SK-N-SH (cell line): ENCODE measurements around the gene SIN3A. TPM values are rescaled to one million over a fixed set of nuclear protein-coding genes. Genes with fewer than 3 reads are reported as not detected.

Source experiments
- CTCF ChIA-PET: fragments of 300-600, 350-600 bp; formaldehyde crosslinking; extraction: SDS; loops from one replicate; lab custom pipeline; 2021; lab: Yijun Ruan, JAX
- POLR2A ChIA-PET: fragments of 350-600 bp; sonication (Branson Sonifier 250); formaldehyde crosslinking; extraction: SDS; loops from one replicate; lab custom pipeline; 2020; ENCODE audit warnings: antibody characterized with exemption, inconsistent platforms; lab: Yijun Ruan, JAX
- DNase-seq: peaks from one replicate; pipeline ENCODE4 v3.0.0; 2012
- H2AFZ ChIP-seq: fragments of 200-600 bp; sonication (generic); 2 replicates; pipeline ENCODE4 v1.8.1; 2016; ENCODE audit warnings: antibody characterized with exemption, mild to moderate bottlenecking, low read depth
- H3F3A ChIP-seq: fragments of 200-600 bp; sonication (generic); replicated peaks from 2 replicates; pipeline ENCODE3; 2016; ENCODE audit warnings: antibody characterized with exemption, mild to moderate bottlenecking; ENCODE audit not compliant: insufficient read depth
- H3K27ac ChIP-seq, 2 experiments: fragments of 200-500 bp in 1 of 2; fragments of 200-600 bp in 1 of 2; sonication (Bioruptor generic) in 1 of 2; sonication (generic), shearing (Covaris generic) in 1 of 2; 2 replicates each; pipeline versions ENCODE4 v1.5.1 to v1.6.1; 2014 to 2016; ENCODE audit warnings: low read depth in 2 of 2, inconsistent platforms in 1 of 2, low read length in 1 of 2, mild to moderate bottlenecking in 1 of 2, mixed read lengths in 1 of 2
- H3K27me3 ChIP-seq: fragments of 200-600 bp; sonication (generic), shearing (Covaris generic); 2 replicates; pipeline ENCODE4 v1.6.1; 2016; ENCODE audit warnings: mixed run types; ENCODE audit not compliant: insufficient read depth
- H3K36me3 ChIP-seq, 2 experiments: fragments of 200-500 bp in 1 of 2; fragments of 200-600 bp in 1 of 2; sonication (Bioruptor generic) in 1 of 2; sonication (generic) in 1 of 2; replicated peaks in 1 of 2; 2 replicates each; pipeline versions ENCODE3 to v1.5.1; 2014 to 2016; ENCODE audit warnings: low read length in 1 of 2, mild to moderate bottlenecking in 1 of 2; ENCODE audit not compliant: insufficient read depth in 2 of 2, control insufficient read depth in 1 of 2
- H3K4me1 ChIP-seq, 2 experiments: fragments of 200-500 bp in 1 of 2; fragments of 200-600 bp in 1 of 2; sonication (Bioruptor generic) in 1 of 2; sonication (generic), shearing (Covaris generic) in 1 of 2; 2 replicates each; pipeline versions ENCODE4 v1.5.1 to v1.6.1; 2014 to 2016; ENCODE audit warnings: low read depth in 1 of 2, low read length in 1 of 2, mixed run types in 1 of 2; ENCODE audit not compliant: insufficient read depth in 2 of 2, control insufficient read depth in 1 of 2
- H3K4me2 ChIP-seq: fragments of 200-600 bp; sonication (generic), shearing (Covaris generic); 2 replicates; pipeline ENCODE4 v1.6.1; 2017; ENCODE audit warnings: mixed run types
- H3K4me3 ChIP-seq, 2 experiments: fragments of 200-500 bp in 1 of 2; fragments of 200-600 bp in 1 of 2; sonication (Bioruptor generic) in 1 of 2; sonication (generic), shearing (Covaris generic) in 1 of 2; 2 replicates each; pipeline versions ENCODE4 v1.5.1 to v1.8.1; 2014 to 2016; ENCODE audit warnings: low read depth in 2 of 2, inconsistent platforms in 1 of 2, low read length in 1 of 2, mild to moderate bottlenecking in 1 of 2, mixed read lengths in 1 of 2, moderate library complexity in 1 of 2
- H3K79me2 ChIP-seq: fragments of 200-600 bp; sonication (generic); 2 replicates; pipeline ENCODE4 v1.8.1; 2017; ENCODE audit warnings: mild to moderate bottlenecking; ENCODE audit not compliant: insufficient read depth
- H3K9ac ChIP-seq: fragments of 200-600 bp; sonication (generic); 2 replicates; pipeline ENCODE4 v1.6.1; 2017; ENCODE audit warnings: mixed run types
- H3K9me2 ChIP-seq: fragments of 200-600 bp; sonication (generic); 2 replicates; pipeline ENCODE4 v1.6.1; 2017; ENCODE audit warnings: mixed run types
- H3K9me3 ChIP-seq: fragments of 200-600 bp; sonication (generic); 2 replicates; pipeline ENCODE4 v1.6.1; 2017; ENCODE audit warnings: mixed run types, mild to moderate bottlenecking, moderate library complexity
- H4K20me1 ChIP-seq: fragments of 200-600 bp; sonication (generic); 2 replicates; pipeline ENCODE4 v1.6.1; 2017; ENCODE audit warnings: mild to moderate bottlenecking, mixed run types; ENCODE audit not compliant: insufficient read depth
- ELF1 ChIP-seq: IDR thresholded peaks from 2 replicates; pipeline ENCODE4 v1.4.0; 2012
- EZH2phosphoT487 ChIP-seq: fragments of 200-600 bp; sonication (generic); IDR thresholded peaks from 2 replicates; pipeline ENCODE4 v1.6.1; 2017; ENCODE audit warnings: low read depth, mixed run types, mild to moderate bottlenecking, antibody characterized with exemption, moderate library complexity, borderline replicate concordance
- FOSL2 ChIP-seq: IDR thresholded peaks from 2 replicates; pipeline ENCODE4 v1.4.0; 2012; ENCODE audit warnings: low read depth, mild to moderate bottlenecking, moderate library complexity, borderline replicate concordance
- FOXM1 ChIP-seq: IDR thresholded peaks from 2 replicates; pipeline ENCODE4 v1.4.0; 2012; ENCODE audit warnings: low read depth, mild to moderate bottlenecking
- MEF2A ChIP-seq: IDR thresholded peaks from 2 replicates; pipeline ENCODE4 v1.4.0; 2012; ENCODE audit warnings: low read depth, borderline replicate concordance
- NFIC ChIP-seq: IDR thresholded peaks from 2 replicates; pipeline ENCODE4 v1.4.0; 2012; ENCODE audit warnings: borderline replicate concordance
- RAD21 ChIP-seq: IDR thresholded peaks from 2 replicates; pipeline ENCODE4 v1.6.1; 2012; ENCODE audit warnings: mild to moderate bottlenecking, low read length
- RFX5 ChIP-seq: IDR thresholded peaks from 2 replicates; pipeline ENCODE4 v1.6.1; 2012; ENCODE audit warnings: mild to moderate bottlenecking, improper control_type of control experiment, low read length
- RXRA ChIP-seq: IDR thresholded peaks from 2 replicates; pipeline ENCODE4 v1.4.0; 2012; ENCODE audit warnings: low read depth, mild to moderate bottlenecking, borderline replicate concordance
- SIN3A ChIP-seq: IDR thresholded peaks from 2 replicates; pipeline ENCODE4 v1.6.1; 2012; ENCODE audit warnings: low read depth, mild to moderate bottlenecking, low read length, moderate library complexity, borderline replicate concordance
- SMC3 ChIP-seq: IDR thresholded peaks from 2 replicates; pipeline ENCODE4 v1.6.1; 2012; ENCODE audit warnings: low read depth, low read length, improper control_type of control experiment
- TCF12 ChIP-seq: IDR thresholded peaks from 2 replicates; pipeline ENCODE4 v1.4.0; 2012
- TEAD4 ChIP-seq: IDR thresholded peaks from 2 replicates; pipeline ENCODE4 v1.4.0; 2012; ENCODE audit warnings: mild to moderate bottlenecking, borderline replicate concordance; ENCODE audit not compliant: insufficient read depth
- YY1 ChIP-seq: IDR thresholded peaks from 2 replicates; pipeline ENCODE4 v1.4.0; 2012; ENCODE audit warnings: low read depth, mild to moderate bottlenecking
- WGBS: methylation state at CpG from one replicate; pipeline ENCODE4 v1.1.6; 2017; ENCODE audit warnings: low lambda C conversion rate; 5-methylcytosine and 5-hydroxymethylcytosine counted together
- polyA plus RNA-seq, 3 experiments: library from polyadenylated mRNA; depleted of rRNA; stranded (reverse); fragments of >200 nt; gene quantifications; 2 replicates each; pipeline ENCODE4 v1.2.3, GENCODE V29; 2012
- TF ChIP-seq, protein P1 (sequence below): IDR thresholded peaks from 2 replicates; pipeline ENCODE4 v1.6.1; 2012; ENCODE audit warnings: mild to moderate bottlenecking, low read depth, low read length, moderate library complexity
- TF ChIP-seq, protein P2 (sequence below): fragments of 150-350 bp; IDR thresholded peaks from 2 replicates; pipeline ENCODE4 v1.6.1; 2016; ENCODE audit warnings: mild to moderate bottlenecking, low read depth, low read length

The SIN3A gene
- polyA plus RNA-seq, 1 of the 3 experiments (the other 2 are of a cell fraction): 32.2 TPM

DNA sequence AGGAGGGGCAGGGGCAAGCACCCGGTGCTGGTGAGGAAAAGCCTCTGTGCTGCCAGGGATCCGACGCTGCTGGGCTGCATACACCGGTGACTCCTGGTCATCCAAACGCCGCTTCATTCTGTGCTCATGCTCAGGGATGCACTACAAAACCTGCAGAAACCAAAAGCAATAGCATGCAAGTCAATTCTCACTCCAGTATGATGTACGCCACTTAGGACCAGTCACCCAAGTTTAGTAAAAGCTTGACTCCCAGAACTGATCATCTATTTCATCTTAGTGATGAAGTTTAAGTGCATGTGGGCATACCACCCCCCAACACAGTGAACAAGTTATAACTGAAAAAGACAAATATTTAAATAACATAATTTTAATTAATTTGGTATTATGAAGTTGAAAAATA lies 21.2 kb downstream of the SIN3A start:
- no peaks in the 10 kb centered on the region for H3K9me2 ChIP-seq
- no peak overlapping the region for H3K4me2 ChIP-seq
- no peak for DNase-seq
- WGBS: 79% methylated on average over 3 of the region's 7 CpGs
- no peak overlapping the region for H3K4me3 ChIP-seq
- peaks cover 13% of the 10 kb centered on the region for H3F3A ChIP-seq
- peaks cover 30 to 60% of the 10 kb centered on the region in 2 experiments for H3K36me3 ChIP-seq
- no peak overlapping the region for H3K9ac ChIP-seq
- H3K9me3 ChIP-seq: no peaks in the 10 kb centered on the region
- H2AFZ ChIP-seq: no peak overlapping the region
- ChIA-PET CTCF (no interaction called here), POLR2A (no interaction called here)
- TF ChIP-seq YY1: no peak
- TF ChIP-seq TCF12: no peak
- no peak for TF ChIP-seq RXRA
- no peak for TF ChIP-seq MEF2A
- TF ChIP-seq, protein P1, sequence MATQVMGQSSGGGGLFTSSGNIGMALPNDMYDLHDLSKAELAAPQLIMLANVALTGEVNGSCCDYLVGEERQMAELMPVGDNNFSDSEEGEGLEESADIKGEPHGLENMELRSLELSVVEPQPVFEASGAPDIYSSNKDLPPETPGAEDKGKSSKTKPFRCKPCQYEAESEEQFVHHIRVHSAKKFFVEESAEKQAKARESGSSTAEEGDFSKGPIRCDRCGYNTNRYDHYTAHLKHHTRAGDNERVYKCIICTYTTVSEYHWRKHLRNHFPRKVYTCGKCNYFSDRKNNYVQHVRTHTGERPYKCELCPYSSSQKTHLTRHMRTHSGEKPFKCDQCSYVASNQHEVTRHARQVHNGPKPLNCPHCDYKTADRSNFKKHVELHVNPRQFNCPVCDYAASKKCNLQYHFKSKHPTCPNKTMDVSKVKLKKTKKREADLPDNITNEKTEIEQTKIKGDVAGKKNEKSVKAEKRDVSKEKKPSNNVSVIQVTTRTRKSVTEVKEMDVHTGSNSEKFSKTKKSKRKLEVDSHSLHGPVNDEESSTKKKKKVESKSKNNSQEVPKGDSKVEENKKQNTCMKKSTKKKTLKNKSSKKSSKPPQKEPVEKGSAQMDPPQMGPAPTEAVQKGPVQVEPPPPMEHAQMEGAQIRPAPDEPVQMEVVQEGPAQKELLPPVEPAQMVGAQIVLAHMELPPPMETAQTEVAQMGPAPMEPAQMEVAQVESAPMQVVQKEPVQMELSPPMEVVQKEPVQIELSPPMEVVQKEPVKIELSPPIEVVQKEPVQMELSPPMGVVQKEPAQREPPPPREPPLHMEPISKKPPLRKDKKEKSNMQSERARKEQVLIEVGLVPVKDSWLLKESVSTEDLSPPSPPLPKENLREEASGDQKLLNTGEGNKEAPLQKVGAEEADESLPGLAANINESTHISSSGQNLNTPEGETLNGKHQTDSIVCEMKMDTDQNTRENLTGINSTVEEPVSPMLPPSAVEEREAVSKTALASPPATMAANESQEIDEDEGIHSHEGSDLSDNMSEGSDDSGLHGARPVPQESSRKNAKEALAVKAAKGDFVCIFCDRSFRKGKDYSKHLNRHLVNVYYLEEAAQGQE: no peak
- no peak for TF ChIP-seq NFIC
- TF ChIP-seq SIN3A: no peak
- TF ChIP-seq FOXM1: no peak
- TF ChIP-seq RFX5: no peak
- no peak for TF ChIP-seq FOSL2
- no peak for TF ChIP-seq ELF1
- no peak for TF ChIP-seq RAD21
- TF ChIP-seq SMC3: no peak
- TF ChIP-seq TEAD4: no peak
- TF ChIP-seq, protein P2, sequence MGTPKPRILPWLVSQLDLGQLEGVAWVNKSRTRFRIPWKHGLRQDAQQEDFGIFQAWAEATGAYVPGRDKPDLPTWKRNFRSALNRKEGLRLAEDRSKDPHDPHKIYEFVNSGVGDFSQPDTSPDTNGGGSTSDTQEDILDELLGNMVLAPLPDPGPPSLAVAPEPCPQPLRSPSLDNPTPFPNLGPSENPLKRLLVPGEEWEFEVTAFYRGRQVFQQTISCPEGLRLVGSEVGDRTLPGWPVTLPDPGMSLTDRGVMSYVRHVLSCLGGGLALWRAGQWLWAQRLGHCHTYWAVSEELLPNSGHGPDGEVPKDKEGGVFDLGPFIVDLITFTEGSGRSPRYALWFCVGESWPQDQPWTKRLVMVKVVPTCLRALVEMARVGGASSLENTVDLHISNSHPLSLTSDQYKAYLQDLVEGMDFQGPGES: no peak
- peaks cover 51% of the 10 kb centered on the region for H4K20me1 ChIP-seq
- H3K79me2 ChIP-seq: peaks cover 99% of the 10 kb centered on the region
- no peaks in the 10 kb centered on the region for H3K4me1 ChIP-seq
- H3K27ac ChIP-seq: no peak overlapping the region
- no peaks in the 10 kb centered on the region for H3K27me3 ChIP-seq

DNA sequence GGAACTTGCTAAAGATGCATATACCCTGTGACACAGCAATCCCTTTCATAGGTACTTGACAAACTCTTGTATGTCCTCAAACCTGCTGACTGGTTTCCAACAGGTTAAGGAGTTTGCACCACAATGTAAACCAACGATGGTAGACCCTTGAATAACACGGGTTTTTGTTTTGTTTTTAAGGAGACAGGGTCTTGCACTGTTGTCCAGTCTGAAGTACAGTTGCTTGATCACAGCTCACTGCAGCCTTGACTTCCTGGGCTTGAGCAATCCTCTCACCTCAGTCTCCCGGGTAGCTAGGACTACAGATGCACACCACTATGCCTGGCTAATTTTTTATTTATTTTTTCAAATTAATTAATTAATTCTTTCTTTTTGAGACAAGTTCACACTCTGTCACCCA lies 23.3 kb downstream of the SIN3A start:
- no peak overlapping the region for H3K4me3 ChIP-seq
- H3K36me3 ChIP-seq: peaks cover 30 to 68% of the 10 kb centered on the region in 2 experiments
- no peaks in the 10 kb centered on the region for H3K27me3 ChIP-seq
- POLR2A ChIA-PET: no interaction called here
- DNase-seq: no peak
- 94% methylated on average over 3 of the region's 3 CpGs for WGBS
- TF ChIP-seq TEAD4 (no peak), EZH2phosphoT487 (no peak)
- H3K4me2 ChIP-seq: no peak overlapping the region
- no peak overlapping the region for H3K27ac ChIP-seq
- no peaks in the 10 kb centered on the region for H3K9me3 ChIP-seq
- peaks cover 40% of the 10 kb centered on the region for H4K20me1 ChIP-seq
- no peaks in the 10 kb centered on the region for H3K4me1 ChIP-seq
- H3K9me2 ChIP-seq: no peaks in the 10 kb centered on the region
- no peak overlapping the region for H2AFZ ChIP-seq
- no peak overlapping the region for H3K9ac ChIP-seq
- H3F3A ChIP-seq: peaks cover 13% of the 10 kb centered on the region
- CTCF ChIA-PET: no interaction called here
- peaks cover 99% of the 10 kb centered on the region for H3K79me2 ChIP-seq
